H9 (cell line): Measurements from ENCODE around the gene THSD4. TPM values are rescaled to one million over a fixed set of nuclear protein-coding genes. Genes with fewer than 3 reads are reported as not detected.

Source experiments
- DNase-seq: peaks from one replicate; pipeline ENCODE4 v3.0.0-alpha.2; 2017
- H2AFZ ChIP-seq: one replicate; pipeline ENCODE4 v1.6.1; 2013; ENCODE audit warnings: mild to moderate bottlenecking, low read length, control low read depth, moderate library complexity
- H2AK5ac ChIP-seq: 2 replicates; pipeline ENCODE4 v1.6.1; 2013; ENCODE audit warnings: low read length, control low read depth, mixed read lengths; ENCODE audit not compliant: insufficient read length
- H2BK120ac ChIP-seq: one replicate; pipeline ENCODE4 v1.6.1; 2013; ENCODE audit warnings: low read depth, mild to moderate bottlenecking, low read length, control low read depth, inconsistent platforms; ENCODE audit not compliant: poor library complexity, severe bottlenecking
- H2BK12ac ChIP-seq: 2 replicates; pipeline ENCODE4 v1.6.1; 2013; ENCODE audit warnings: low read length, control low read depth, mixed read lengths, low read depth; ENCODE audit not compliant: insufficient read length
- H2BK15ac ChIP-seq: 2 replicates; pipeline ENCODE4 v1.6.1; 2013; ENCODE audit warnings: low read depth, low read length, control low read depth
- H2BK20ac ChIP-seq: one replicate; pipeline ENCODE4 v1.6.1; 2013; ENCODE audit warnings: low read depth, mild to moderate bottlenecking, low read length, control low read depth, inconsistent platforms; ENCODE audit not compliant: poor library complexity, severe bottlenecking
- H2BK5ac ChIP-seq: 2 replicates; pipeline ENCODE4 v1.6.1; 2013; ENCODE audit warnings: low read length, control low read depth, mixed read lengths; ENCODE audit not compliant: insufficient read length
- H3K14ac ChIP-seq: 2 replicates; pipeline ENCODE4 v1.6.1; 2013; ENCODE audit warnings: low read length, control low read depth; ENCODE audit not compliant: insufficient read depth
- H3K18ac ChIP-seq: 2 replicates; pipeline ENCODE4 v1.6.1; 2013; ENCODE audit warnings: low read depth, mild to moderate bottlenecking, mixed read lengths, low read length, control low read depth; ENCODE audit not compliant: insufficient read length
- H3K23ac ChIP-seq: 2 replicates; pipeline ENCODE4 v1.6.1; 2013; ENCODE audit warnings: low read length, control low read depth, mixed read lengths, low read depth; ENCODE audit not compliant: insufficient read length
- H3K23me2 ChIP-seq: 2 replicates; pipeline ENCODE4 v1.6.1; 2013; ENCODE audit warnings: low read depth, mild to moderate bottlenecking, mixed read lengths, low read length, control low read depth; ENCODE audit not compliant: insufficient read length, poor library complexity, severe bottlenecking
- H3K27ac ChIP-seq: 2 replicates; pipeline ENCODE4 v1.5.1; 2013; ENCODE audit warnings: low read length, control low read depth, mixed read lengths, low read depth; ENCODE audit not compliant: insufficient read length
- H3K27me3 ChIP-seq: 2 replicates; pipeline ENCODE4 v1.6.1; 2013; ENCODE audit warnings: low read length, control low read depth, inconsistent platforms; ENCODE audit not compliant: insufficient read depth
- H3K4ac ChIP-seq: 2 replicates; pipeline ENCODE4 v1.6.1; 2013; ENCODE audit warnings: low read depth, mild to moderate bottlenecking, control low read depth, inconsistent platforms, low read length, moderate library complexity
- H3K4me1 ChIP-seq: 2 replicates; pipeline ENCODE4 v1.6.1; 2013; ENCODE audit warnings: low read length, control low read depth, inconsistent platforms; ENCODE audit not compliant: insufficient read depth
- H3K4me2 ChIP-seq: 2 replicates; pipeline ENCODE4 v1.6.1; 2013; ENCODE audit warnings: low read length, control low read depth, mixed read lengths; ENCODE audit not compliant: insufficient read length, insufficient read depth
- H3K56ac ChIP-seq: 2 replicates; pipeline ENCODE4 v1.6.1; 2013; ENCODE audit warnings: low read depth, mild to moderate bottlenecking, mixed read lengths, low read length, control low read depth; ENCODE audit not compliant: insufficient read length
- H3K79me1 ChIP-seq: 2 replicates; pipeline ENCODE4 v1.6.1; 2013; ENCODE audit warnings: low read depth, mild to moderate bottlenecking, moderate library complexity, low read length, control low read depth, inconsistent platforms; ENCODE audit not compliant: insufficient read depth, poor library complexity, severe bottlenecking
- H3K79me2 ChIP-seq: 2 replicates; pipeline ENCODE4 v1.6.1; 2013; ENCODE audit warnings: low read length, control low read depth, inconsistent platforms; ENCODE audit not compliant: insufficient read depth
- H3K9ac ChIP-seq: 2 replicates; pipeline ENCODE4 v1.6.1; 2013; ENCODE audit warnings: low read length, control low read depth, mixed read lengths; ENCODE audit not compliant: insufficient read length; ENCODE audit errors: extremely low read depth
- H3K9me3 ChIP-seq: one replicate; pipeline ENCODE4 v1.6.1; 2013; ENCODE audit warnings: low read depth, low read length, inconsistent platforms; ENCODE audit not compliant: control insufficient read depth
- H3T11ph ChIP-seq: one replicate; pipeline ENCODE4 v1.6.1; 2013; ENCODE audit warnings: mild to moderate bottlenecking, low read length, control low read depth, inconsistent platforms
- H4K20me1 ChIP-seq: one replicate; pipeline ENCODE4 v1.6.1; 2013; ENCODE audit not compliant: control insufficient read depth, insufficient read length, insufficient read depth
- H4K5ac ChIP-seq: 2 replicates; pipeline ENCODE4 v1.6.1; 2013; ENCODE audit warnings: low read depth, mild to moderate bottlenecking, mixed read lengths, low read length, control low read depth; ENCODE audit not compliant: insufficient read length
- H4K8ac ChIP-seq: replicated peaks from 2 replicates; pipeline ENCODE4 v1.6.1; 2013; ENCODE audit warnings: low read length, control low read depth, mixed read lengths, low read depth; ENCODE audit not compliant: insufficient read length
- H4K91ac ChIP-seq: 2 replicates; pipeline ENCODE4 v1.6.1; 2013; ENCODE audit warnings: low read depth, mild to moderate bottlenecking, moderate library complexity, mixed read lengths, low read length, control low read depth; ENCODE audit not compliant: insufficient read length
- H3K27ac Mint-ChIP-seq, 3 experiments: 2 replicates in 2 of 3; 3 replicates in 1 of 3; pipeline ENCODE4 v1.8.0; 2020 to 2021; ENCODE audit warnings: mixed read lengths in 3 of 3, mild to moderate bottlenecking in 1 of 3, moderate library complexity in 1 of 3
- H3K27me3 Mint-ChIP-seq: 2 replicates; pipeline ENCODE4 v1.8.0; 2021; ENCODE audit warnings: low read depth, mild to moderate bottlenecking, moderate library complexity, mixed read lengths
- H3K36me3 Mint-ChIP-seq, 3 experiments: 2 replicates in 2 of 3; 3 replicates in 1 of 3; pipeline ENCODE4 v1.8.0; 2020 to 2021; ENCODE audit warnings: low read depth in 3 of 3, mixed read lengths in 3 of 3; ENCODE audit not compliant: insufficient read depth in 1 of 3
- H3K4me1 Mint-ChIP-seq, 2 experiments: 2 replicates each; pipeline ENCODE4 v1.8.0; 2020; ENCODE audit warnings: mixed read lengths in 2 of 2
- H3K4me3 Mint-ChIP-seq, 2 experiments: 2 replicates in 1 of 2; 3 replicates in 1 of 2; pipeline ENCODE4 v1.8.0; 2020 to 2021; ENCODE audit warnings: mild to moderate bottlenecking in 2 of 2, mixed read lengths in 2 of 2, moderate library complexity in 1 of 2
- H3K9me3 Mint-ChIP-seq, 2 experiments: 2 replicates in 1 of 2; 3 replicates in 1 of 2; pipeline ENCODE4 v1.8.0; 2020; ENCODE audit warnings: mild to moderate bottlenecking in 2 of 2, mixed read lengths in 2 of 2, moderate library complexity in 1 of 2
- CTCF ChIP-seq: fragments of 200-600 bp; sonication (generic); conservative IDR thresholded peaks from 3 replicates; pipeline ENCODE4 v1.8.0; 2021; ENCODE audit warnings: antibody characterized with exemption, mild to moderate bottlenecking
- WGBS: extraction: QIAGEN DNeasy Blood & Tissue Kit; methylation state at CpG from one replicate; pipeline ENCODE4 v1.1.7; 2013; ENCODE audit warnings: missing lambda C conversion rate, low lambda C conversion rate, mixed read lengths; ENCODE audit not compliant: insufficient read length; ENCODE audit errors: extremely low coverage; 5-methylcytosine and 5-hydroxymethylcytosine counted together
- total RNA-seq: library from RNA; stranded (reverse); gene quantifications from 2 replicates; pipeline ENCODE4 v1.2.1, GENCODE V29; 2021

The THSD4 gene
- total RNA-seq, 1 experiment from 2014 or later = 5.5 TPM

GRCh38 chr15:71112429-71112828, 2.8 kb upstream of the THSD4 start:
- Histone ChIP-seq H3K4me1 (peaks cover 7% of the 10 kb centered on the region; the same call in 1 of the 2 replicates), H3T11ph (no peak overlapping the region), H4K20me1 (no peaks in the 10 kb centered on the region), H2BK5ac (no peak overlapping the region), H2BK15ac (no peak overlapping the region), H3K27ac (no peak overlapping the region), H4K8ac (no peak overlapping the region), H3K9ac (no peak overlapping the region), H4K5ac (no peak overlapping the region), H3K4me2 (no peak overlapping the region), H2BK20ac (no peak overlapping the region), H3K27me3 (peaks cover 3% of the 10 kb centered on the region; the same call in 1 of the 2 replicates), H4K91ac (no peak overlapping the region), H3K23me2 (peaks cover 13% of the 10 kb centered on the region), H2AK5ac (no peak overlapping the region), H3K4ac (no peak overlapping the region), H3K79me1 (no peaks in the 10 kb centered on the region), H3K14ac (no peak overlapping the region), H2BK120ac (no peak overlapping the region), H3K18ac (no peak overlapping the region), H3K56ac (no peak overlapping the region), H3K9me3 (no peaks in the 10 kb centered on the region), H2AFZ (no peak overlapping the region), H2BK12ac (no peak overlapping the region), H3K23ac (no peak overlapping the region), H3K79me2 (no peaks in the 10 kb centered on the region)
- no peak overlapping the region for H3K27ac Mint-ChIP-seq
- no peak overlapping the region for H3K4me3 Mint-ChIP-seq
- H3K4me1 Mint-ChIP-seq = peaks cover 49 to 51% of the 10 kb centered on the region in 2 experiments
- no CpG with 5 or more reads among the region's 2 CpGs for WGBS
- no peaks in the 10 kb centered on the region for H3K36me3 Mint-ChIP-seq
- TF ChIP-seq CTCF = no peak
- H3K27me3 Mint-ChIP-seq = peaks cover 29% of the 10 kb centered on the region
- no peaks in the 10 kb centered on the region for H3K9me3 Mint-ChIP-seq
- DNase-seq = no peak
